Fibroblast of the aortic adventitia (primary cell): ENCODE measurements around the gene OBSCN. TPM values are rescaled to one million over a fixed set of nuclear protein-coding genes. Genes with fewer than 3 reads are reported as not detected.

ENCODE experiments used
- DNase-seq: peaks from one replicate; pipeline ENCODE4 v3.0.0-alpha.2; 2010; ENCODE audit warnings: low read depth
- H3K4me3 ChIP-seq: 2 replicates; pipeline ENCODE4 v1.5.1; 2011; ENCODE audit warnings: low read depth, mild to moderate bottlenecking, control low read depth, low read length, moderate library complexity
- total RNA-seq: library from RNA; depleted of rRNA; stranded (reverse); fragments of >200 nt; gene quantifications from 2 replicates; pipeline ENCODE4 v1.2.3, GENCODE V29; 2012; ENCODE audit warnings: low replicate concordance
- TF ChIP-seq, protein P1 (sequence below): IDR thresholded peaks from 2 replicates; pipeline ENCODE4 v1.5.1; 2011; ENCODE audit warnings: mild to moderate bottlenecking, low read length, control low read depth, inconsistent platforms; ENCODE audit not compliant: insufficient read depth

Gene OBSCN
- total RNA-seq, 1 donor, result 0.99 TPM

DNA sequence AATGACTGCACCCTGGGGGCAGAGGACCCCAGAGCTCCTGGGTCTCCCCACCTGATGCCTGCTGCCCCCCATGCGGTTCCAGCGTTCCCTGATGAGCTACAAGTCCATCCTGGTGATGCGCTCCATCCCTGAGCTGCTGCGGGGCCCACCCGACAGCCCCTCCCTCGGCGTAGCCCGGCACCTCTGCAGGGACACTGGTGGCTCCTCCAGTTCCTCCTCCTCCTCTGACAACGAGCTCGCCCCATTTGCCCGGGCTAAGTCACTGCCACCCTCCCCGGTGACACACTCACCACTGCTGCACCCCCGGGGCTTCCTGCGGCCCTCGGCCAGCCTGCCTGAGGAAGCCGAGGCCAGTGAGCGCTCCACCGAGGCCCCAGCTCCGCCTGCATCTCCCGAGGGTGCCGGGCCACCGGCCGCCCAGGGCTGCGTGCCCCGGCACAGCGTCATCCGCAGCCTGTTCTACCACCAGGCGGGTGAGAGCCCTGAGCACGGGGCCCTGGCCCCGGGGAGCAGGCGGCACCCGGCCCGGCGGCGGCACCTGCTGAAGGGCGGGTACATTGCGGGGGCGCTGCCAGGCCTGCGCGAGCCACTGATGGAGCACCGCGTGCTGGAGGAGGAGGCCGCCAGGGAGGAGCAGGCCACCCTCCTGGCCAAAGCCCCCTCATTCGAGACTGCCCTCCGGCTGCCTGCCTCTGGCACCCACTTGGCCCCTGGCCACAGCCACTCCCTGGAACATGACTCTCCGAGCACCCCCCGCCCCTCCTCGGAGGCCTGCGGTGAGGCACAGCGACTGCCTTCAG lies 163.3 kb downstream of the OBSCN start:
- H3K4me3 ChIP-seq, result no peak overlapping the region
- no peak for DNase-seq
- TF ChIP-seq, protein P1, sequence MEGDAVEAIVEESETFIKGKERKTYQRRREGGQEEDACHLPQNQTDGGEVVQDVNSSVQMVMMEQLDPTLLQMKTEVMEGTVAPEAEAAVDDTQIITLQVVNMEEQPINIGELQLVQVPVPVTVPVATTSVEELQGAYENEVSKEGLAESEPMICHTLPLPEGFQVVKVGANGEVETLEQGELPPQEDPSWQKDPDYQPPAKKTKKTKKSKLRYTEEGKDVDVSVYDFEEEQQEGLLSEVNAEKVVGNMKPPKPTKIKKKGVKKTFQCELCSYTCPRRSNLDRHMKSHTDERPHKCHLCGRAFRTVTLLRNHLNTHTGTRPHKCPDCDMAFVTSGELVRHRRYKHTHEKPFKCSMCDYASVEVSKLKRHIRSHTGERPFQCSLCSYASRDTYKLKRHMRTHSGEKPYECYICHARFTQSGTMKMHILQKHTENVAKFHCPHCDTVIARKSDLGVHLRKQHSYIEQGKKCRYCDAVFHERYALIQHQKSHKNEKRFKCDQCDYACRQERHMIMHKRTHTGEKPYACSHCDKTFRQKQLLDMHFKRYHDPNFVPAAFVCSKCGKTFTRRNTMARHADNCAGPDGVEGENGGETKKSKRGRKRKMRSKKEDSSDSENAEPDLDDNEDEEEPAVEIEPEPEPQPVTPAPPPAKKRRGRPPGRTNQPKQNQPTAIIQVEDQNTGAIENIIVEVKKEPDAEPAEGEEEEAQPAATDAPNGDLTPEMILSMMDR, result no peak

DNA sequence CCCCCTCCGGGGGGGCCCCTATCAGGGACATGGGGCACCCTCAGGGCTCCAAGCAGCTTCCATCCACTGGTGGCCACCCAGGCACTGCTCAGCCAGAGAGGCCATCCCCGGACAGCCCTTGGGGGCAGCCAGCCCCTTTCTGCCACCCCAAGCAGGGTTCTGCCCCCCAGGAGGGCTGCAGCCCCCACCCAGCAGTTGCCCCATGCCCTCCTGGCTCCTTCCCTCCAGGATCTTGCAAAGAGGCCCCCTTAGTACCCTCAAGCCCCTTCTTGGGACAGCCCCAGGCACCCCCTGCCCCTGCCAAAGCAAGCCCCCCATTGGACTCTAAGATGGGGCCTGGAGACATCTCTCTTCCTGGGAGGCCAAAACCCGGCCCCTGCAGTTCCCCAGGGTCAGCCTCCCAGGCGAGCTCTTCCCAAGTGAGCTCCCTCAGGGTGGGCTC lies 163.9 kb downstream of the OBSCN start:
- H3K4me3 ChIP-seq, result no peak overlapping the region
- TF ChIP-seq, protein P1, result no peak
- no peak for DNase-seq

DNA sequence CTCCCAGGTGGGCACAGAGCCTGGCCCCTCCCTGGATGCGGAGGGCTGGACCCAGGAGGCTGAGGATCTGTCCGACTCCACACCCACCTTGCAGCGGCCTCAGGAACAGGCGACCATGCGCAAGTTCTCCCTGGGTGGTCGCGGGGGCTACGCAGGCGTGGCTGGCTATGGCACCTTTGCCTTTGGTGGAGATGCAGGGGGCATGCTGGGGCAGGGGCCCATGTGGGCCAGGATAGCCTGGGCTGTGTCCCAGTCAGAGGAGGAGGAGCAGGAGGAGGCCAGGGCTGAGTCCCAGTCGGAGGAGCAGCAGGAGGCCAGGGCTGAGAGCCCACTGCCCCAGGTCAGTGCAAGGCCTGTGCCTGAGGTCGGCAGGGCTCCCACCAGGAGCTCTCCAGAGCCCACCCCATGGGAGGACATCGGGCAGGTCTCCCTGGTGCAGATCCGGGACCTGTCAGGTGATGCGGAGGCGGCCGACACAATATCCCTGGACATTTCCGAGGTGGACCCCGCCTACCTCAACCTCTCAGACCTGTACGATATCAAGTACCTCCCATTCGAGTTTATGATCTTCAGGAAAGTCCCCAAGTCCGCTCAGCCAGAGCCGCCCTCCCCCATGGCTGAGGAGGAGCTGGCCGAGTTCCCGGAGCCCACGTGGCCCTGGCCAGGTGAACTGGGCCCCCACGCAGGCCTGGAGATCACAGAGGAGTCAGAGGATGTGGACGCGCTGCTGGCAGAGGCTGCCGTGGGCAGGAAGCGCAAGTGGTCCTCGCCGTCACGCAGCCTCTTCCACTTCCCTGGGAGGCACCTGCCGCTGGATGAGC lies 164.5 kb downstream of the OBSCN start:
- TF ChIP-seq, protein P1, result no peak
- no peak overlapping the region for H3K4me3 ChIP-seq
- no peak for DNase-seq

DNA sequence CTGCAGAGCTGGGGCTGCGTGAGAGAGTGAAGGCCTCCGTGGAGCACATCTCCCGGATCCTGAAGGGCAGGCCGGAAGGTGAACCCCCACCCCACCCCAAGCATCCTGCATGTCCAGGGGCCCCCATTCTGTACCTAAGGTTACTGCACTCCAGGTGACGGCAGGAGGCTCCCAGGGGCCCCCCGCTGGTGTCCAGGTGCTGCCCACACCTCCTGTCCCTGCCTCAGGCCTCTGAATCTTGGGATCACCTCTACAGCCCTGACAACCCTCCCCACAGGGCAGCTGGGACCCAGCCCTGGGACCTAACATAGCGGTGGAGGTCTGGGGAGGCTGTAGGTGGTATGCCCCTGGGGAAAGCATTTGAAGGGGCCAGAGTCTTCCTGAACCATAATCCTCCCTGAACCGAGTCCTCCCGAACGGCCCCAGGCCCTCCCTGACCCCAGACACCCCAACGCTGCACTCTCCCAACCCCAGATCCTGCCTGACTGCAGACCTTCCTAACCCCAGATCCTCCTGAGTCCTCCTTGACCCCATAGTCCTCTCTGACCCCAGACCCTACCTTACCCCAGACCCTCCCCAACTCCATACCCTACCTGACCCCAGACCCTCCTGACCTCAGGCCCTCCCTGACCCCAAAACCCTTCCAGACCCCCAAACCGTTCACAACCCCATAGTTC lies 165.3 kb downstream of the OBSCN start:
- no peak for DNase-seq
- no peak overlapping the region for H3K4me3 ChIP-seq
- TF ChIP-seq, protein P1, result no peak

DNA sequence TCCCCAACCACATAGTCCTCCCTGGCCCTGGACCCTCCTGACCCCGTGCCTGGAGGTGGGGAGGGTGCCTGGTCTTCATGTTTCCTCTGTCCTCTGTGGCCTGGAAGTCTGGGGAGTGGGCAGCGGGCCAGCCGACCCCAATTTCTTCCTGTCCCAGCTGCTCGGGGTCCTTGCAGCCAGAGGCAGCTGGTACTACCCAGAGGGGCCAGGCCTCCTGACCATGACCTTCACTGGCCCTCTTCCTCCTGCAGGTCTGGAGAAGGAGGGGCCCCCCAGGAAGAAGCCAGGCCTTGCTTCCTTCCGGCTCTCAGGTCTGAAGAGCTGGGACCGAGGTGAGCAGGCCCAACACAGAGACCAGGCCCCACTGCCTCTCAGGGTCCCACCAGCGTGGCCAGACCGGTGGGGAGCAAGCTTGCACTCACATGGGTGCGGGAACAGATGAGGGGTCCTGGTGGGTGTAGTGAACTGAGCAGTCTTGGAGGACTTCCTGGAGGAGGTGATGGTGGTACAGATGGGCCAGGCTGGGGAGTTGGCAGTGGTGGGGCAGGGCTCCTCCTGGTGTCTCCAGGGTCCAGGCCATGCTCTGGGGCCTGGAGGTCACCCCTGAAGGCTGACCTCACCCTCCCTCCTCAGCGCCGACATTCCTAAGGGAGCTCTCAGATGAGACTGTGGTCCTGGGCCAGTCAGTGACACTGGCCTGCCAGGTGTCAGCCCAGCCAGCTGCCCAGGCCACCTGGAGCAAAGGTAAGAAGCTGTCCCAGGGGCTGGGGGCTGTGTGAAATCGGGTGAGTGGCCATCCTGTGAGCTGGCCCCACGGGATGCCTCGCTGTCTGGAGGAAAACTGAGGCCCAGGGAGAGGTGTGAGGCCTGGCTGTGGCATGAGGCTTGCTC lies 166.1 kb downstream of the OBSCN start:
- TF ChIP-seq, protein P1, result no peak
- DNase-seq, result no peak
- no peak overlapping the region for H3K4me3 ChIP-seq
